ENCODE results near the gene RPS27L.

RPS27L gene

DNA sequence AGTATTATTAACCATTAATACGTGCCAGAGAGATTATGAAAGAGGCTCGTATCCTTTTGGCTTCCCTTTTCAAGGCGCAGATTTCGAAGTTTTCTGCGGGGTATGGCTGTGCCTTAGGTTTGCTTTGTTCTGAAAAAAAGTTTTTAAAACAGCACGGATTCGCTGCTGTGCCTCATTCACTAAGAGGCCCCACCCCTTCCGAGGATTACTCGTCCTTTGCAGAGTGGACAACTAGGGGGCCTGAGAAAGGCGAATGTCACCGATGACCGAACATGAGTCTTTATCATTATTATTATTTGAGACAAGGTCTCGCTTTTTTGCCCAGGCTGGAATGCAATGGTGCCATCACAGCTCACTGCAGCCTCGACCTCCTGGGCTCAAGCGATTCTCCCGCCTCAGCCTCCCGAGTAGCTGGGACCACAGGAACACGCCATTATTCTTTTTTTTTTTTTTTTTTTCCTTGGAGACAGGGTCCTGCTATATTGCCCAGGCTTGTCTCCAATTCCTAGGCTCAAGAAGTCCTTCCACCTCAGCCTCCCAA, 684 bp upstream of the RPS27L start:
- intact Hi-C loops (cut with DNase I; ENCODE audit: low total_unique reads) = no loop called here
- peak overlapping the region; percentile 93 to 94 for H3K27ac ChIP-seq

DNA sequence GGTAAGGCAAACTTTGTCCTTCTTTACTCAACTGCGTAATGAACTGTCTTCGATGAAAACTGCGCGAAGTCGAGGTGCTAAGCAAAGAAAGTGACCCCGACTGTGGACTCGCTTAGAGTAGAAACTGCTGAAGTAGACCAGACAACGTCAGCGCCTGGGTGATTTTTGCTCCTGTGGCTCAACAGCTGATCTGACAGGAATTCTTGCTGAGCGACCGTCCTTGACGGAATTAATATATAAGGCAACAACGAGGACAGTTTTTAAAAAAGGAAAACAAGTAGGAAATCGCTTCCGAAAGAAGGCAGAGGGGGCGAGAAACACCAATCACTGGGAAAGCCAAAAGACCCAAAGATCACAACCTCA, 541 bp downstream of the RPS27L start:
- TF ChIP-seq, protein P1, sequence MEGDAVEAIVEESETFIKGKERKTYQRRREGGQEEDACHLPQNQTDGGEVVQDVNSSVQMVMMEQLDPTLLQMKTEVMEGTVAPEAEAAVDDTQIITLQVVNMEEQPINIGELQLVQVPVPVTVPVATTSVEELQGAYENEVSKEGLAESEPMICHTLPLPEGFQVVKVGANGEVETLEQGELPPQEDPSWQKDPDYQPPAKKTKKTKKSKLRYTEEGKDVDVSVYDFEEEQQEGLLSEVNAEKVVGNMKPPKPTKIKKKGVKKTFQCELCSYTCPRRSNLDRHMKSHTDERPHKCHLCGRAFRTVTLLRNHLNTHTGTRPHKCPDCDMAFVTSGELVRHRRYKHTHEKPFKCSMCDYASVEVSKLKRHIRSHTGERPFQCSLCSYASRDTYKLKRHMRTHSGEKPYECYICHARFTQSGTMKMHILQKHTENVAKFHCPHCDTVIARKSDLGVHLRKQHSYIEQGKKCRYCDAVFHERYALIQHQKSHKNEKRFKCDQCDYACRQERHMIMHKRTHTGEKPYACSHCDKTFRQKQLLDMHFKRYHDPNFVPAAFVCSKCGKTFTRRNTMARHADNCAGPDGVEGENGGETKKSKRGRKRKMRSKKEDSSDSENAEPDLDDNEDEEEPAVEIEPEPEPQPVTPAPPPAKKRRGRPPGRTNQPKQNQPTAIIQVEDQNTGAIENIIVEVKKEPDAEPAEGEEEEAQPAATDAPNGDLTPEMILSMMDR (IDR thresholded peaks at IDR 0.05) = no peak
- peak overlapping the region; percentile 77 to 78 for H3K4me3 ChIP-seq
- intact Hi-C loops (cut with DNase I; ENCODE audit: low total_unique reads) = no loop called here

More for the DNA sequence above, 684 bp upstream of the RPS27L start:
- no peaks in the 10 kb centered on the region for H3K9me3 ChIP-seq
- H3K4me1 ChIP-seq = peaks cover 0 to 32% (median 4%) of the 10 kb centered on the region in 4 donors
- peaks cover 6 to 22% (median 15%) of the 10 kb centered on the region in 3 donors for H3K36me3 ChIP-seq
- H3K4me3 ChIP-seq = peak overlapping the region; percentile 77 to 78
- DNase-seq = peak; percentile 74
- no peaks in the 10 kb centered on the region for H3K27me3 ChIP-seq
- TF ChIP-seq, protein P1 (IDR thresholded peaks at IDR 0.05) = no peak

DNA sequence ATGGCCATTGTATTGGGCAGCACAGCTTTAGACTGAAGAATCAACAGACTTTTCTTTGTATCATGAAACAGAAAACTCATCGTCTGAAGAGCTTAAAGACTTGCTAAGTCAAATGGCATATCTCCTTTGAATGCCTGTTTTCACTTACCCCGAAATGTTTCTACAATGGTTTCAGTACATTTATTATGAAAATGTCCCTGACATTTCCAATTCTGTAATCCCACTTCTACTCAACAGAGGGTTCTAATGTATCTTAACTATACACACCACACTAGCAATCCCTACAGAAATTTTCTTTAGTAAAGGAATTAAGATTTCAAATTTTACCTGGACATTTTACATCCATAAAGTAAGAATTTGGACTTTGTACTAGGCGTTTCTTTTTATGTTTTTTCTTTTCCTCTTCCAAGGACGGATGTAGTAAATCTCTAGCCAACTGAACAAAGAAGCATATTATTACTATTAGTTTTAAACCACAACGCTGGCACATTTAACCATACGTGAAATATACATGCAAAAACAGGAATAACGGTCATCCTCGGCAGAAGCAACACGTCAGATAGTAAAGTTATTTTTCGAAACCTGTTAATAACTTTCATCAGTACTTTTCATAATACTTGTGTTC, 1.1 kb downstream of the RPS27L start:
- H3K27ac ChIP-seq = peak overlapping the region; percentile 93 to 94
- peaks cover 21 to 35% (median 30%) of the 10 kb centered on the region in 3 donors for H3K36me3 ChIP-seq
- TF ChIP-seq, protein P1 (IDR thresholded peaks at IDR 0.05) = no peak
- H3K4me1 ChIP-seq = peaks cover 0 to 32% (median 4%) of the 10 kb centered on the region in 4 donors
- DNase-seq = no peak
- intact Hi-C loops (cut with DNase I; ENCODE audit: low total_unique reads) = no loop called here
- H3K27me3 ChIP-seq = no peaks in the 10 kb centered on the region
- H3K4me3 ChIP-seq = peak overlapping the region; percentile 77 to 78
- no peaks in the 10 kb centered on the region for H3K9me3 ChIP-seq

More for the DNA sequence above, 541 bp downstream of the RPS27L start:
- peak; percentile 37 to 72 for DNase-seq
- H3K36me3 ChIP-seq = peaks cover 15 to 33% (median 25%) of the 10 kb centered on the region in 3 donors
- H3K9me3 ChIP-seq = no peaks in the 10 kb centered on the region
- peaks cover 0 to 32% (median 4%) of the 10 kb centered on the region in 4 donors for H3K4me1 ChIP-seq
- H3K27ac ChIP-seq = peak overlapping the region; percentile 93 to 94
- H3K27me3 ChIP-seq = no peaks in the 10 kb centered on the region

DNA sequence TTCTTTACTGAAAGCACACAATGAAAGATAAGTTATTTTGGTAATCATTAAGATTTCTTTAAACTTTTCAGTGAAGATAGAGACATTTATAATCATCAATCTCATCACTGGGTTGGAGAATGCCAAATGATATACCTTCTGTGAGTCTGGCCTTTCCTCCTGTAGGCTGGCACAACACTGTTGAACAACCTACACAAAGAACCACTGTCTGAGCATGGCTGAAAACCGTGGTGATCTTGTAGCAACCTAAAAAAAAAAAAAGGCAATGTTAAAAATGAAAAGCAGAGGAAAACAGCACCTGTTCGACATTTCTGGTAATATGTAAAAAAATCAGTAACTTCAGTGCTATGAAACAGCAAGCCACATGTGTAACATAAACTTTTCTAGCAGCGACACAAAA, 1.8 kb downstream of the RPS27L start:
- Histone ChIP-seq H3K4me3 (peak overlapping the region; percentile 77 to 78), H3K9me3 (no peaks in the 10 kb centered on the region), H3K27me3 (no peaks in the 10 kb centered on the region), H3K4me1 (peaks cover 0 to 35% (median 4%) of the 10 kb centered on the region in 4 donors), H3K27ac (peak overlapping the region in 1 of 2 donors; percentile 93), H3K36me3 (peaks cover 24 to 41% (median 30%) of the 10 kb centered on the region in 3 donors)
- TF ChIP-seq, protein P1 (IDR thresholded peaks at IDR 0.05) = no peak
- intact Hi-C loops (cut with DNase I; ENCODE audit: low total_unique reads) = no loop called here
- DNase-seq = no peak

DNA sequence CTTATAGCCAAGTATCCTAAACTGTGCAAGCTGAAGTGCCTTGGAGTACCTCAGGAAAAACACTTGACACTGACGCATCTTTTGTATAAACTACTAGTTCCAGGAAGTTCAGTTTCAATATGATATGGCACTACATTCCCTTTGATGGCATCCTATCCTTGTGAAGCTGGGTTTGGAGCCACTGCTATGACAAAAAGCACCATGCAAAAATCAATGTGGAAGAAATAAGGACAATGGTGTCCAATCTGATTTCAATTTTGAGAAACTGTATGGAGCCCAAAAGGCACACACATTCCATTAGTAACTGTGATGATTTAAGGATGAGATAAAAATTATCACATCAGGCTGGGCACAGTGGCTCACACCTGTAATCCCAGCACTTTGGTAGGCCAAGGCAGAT, 5.6 kb downstream of the RPS27L start:
- TF ChIP-seq, protein P1 (IDR thresholded peaks at IDR 0.05) = no peak
- Histone ChIP-seq H3K27ac (no peak overlapping the region), H3K4me1 (peaks cover 0 to 33% (median 4%) of the 10 kb centered on the region in 4 donors), H3K9me3 (no peaks in the 10 kb centered on the region), H3K36me3 (peaks cover 42 to 70% (median 42%) of the 10 kb centered on the region in 3 donors), H3K27me3 (no peaks in the 10 kb centered on the region), H3K4me3 (no peak overlapping the region)
- DNase-seq = no peak
- intact Hi-C loops (cut with DNase I; ENCODE audit: low total_unique reads) = no loop called here
